ENCODE measurements around the gene UGT2B15.

GRCh38 chr4:68651932-68652331 is 18.5 kb downstream of the UGT2B15 start:
- TF ChIP-seq CTCF (IDR thresholded peaks at IDR 0.05; ENCODE audit: low read length), result no peak
- no peak for TF ChIP-seq EZH2 (IDR thresholded peaks at IDR 0.05; ENCODE audit: borderline replicate concordance, low read length)
